Left ventricle myocardium inferior (tissue), 1 donor: ENCODE measurements around the gene GPR50. TPM values are rescaled to one million over a fixed set of nuclear protein-coding genes. Genes with fewer than 3 reads are reported as not detected.

Experiments
- DNase-seq: peaks from one replicate; pipeline ENCODE4 v3.0.0-alpha.2; 2020
- H3K27ac ChIP-seq: fragments of 200-600 bp; replicated peaks from 2 replicates; pipeline ENCODE4 v1.8.0; 2021
- H3K27me3 ChIP-seq: fragments of 200-600 bp; 2 replicates; pipeline ENCODE4 v1.8.0; 2021; ENCODE audit warnings: low read depth
- H3K36me3 ChIP-seq: fragments of 200-600 bp; 2 replicates; pipeline ENCODE4 v1.8.0; 2021
- H3K4me1 ChIP-seq: fragments of 200-600 bp; 2 replicates; pipeline ENCODE4 v1.8.0; 2021
- H3K4me3 ChIP-seq: fragments of 200-600 bp; 2 replicates; pipeline ENCODE4 v1.8.0; 2021; ENCODE audit warnings: mild to moderate bottlenecking, moderate library complexity
- H3K9me3 ChIP-seq: fragments of 200-600 bp; replicated peaks from 2 replicates; pipeline ENCODE4 v1.8.0; 2021
- intact Hi-C: fragments of 100-400 bp; cut with micrococcal nuclease; formaldehyde crosslinking; loops from one replicate; pipeline ENCODE4 v1.11.0; 2022
- total RNA-seq: library from RNA; stranded (reverse); fragmentation: NEBNext Ultra II Directional; extraction: Animal tissue kit (Norgen Biotek cat#: 25700); gene quantifications from one replicate; pipeline ENCODE4 v1.2.1, GENCODE V29; 2021
- TF ChIP-seq, protein P1 (sequence below): fragments of 200-600 bp; IDR thresholded peaks from 2 replicates; pipeline ENCODE4 v1.8.0; 2021; ENCODE audit warnings: antibody characterized with exemption, mild to moderate bottlenecking, borderline replicate concordance
- donor health status: DM: no; HTN: yes; CAD: no; lungs with severe emphysema.

GPR50 gene
- total RNA-seq, 1 donor from 2014 or later, result not detected

DNA sequence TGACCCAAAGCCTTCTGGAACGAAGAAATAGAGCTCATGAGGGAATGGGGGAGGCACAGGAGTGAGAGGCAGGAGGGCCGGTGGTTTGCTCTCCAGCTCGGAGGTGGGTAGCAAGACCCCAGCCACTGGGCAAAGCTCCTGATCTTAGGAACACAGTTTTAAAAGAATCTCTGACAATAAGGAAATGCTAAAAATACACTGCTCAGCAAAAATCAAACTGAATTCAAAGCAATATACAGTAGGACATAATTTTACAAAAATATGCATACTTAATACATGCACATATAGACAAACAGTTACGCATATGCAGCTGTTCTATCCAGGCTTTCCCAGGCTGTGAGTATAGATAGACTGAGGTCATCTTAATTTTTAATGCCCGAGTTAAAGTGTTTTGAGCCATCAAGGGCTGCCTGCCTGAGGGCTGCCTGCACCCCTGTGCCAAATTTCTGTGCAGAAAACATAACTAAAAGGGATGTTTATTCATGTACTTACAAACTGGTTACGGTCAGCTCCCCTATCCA lies 6.9 kb downstream of the GPR50 start:
- Histone ChIP-seq H3K9me3 (no peaks in the 10 kb centered on the region), H3K4me3 (no peak overlapping the region), H3K4me1 (no peaks in the 10 kb centered on the region), H3K27ac (no peak overlapping the region), H3K27me3 (peaks cover 67% of the 10 kb centered on the region), H3K36me3 (no peaks in the 10 kb centered on the region)
- intact Hi-C loops, result no loop called here
- TF ChIP-seq, protein P1, sequence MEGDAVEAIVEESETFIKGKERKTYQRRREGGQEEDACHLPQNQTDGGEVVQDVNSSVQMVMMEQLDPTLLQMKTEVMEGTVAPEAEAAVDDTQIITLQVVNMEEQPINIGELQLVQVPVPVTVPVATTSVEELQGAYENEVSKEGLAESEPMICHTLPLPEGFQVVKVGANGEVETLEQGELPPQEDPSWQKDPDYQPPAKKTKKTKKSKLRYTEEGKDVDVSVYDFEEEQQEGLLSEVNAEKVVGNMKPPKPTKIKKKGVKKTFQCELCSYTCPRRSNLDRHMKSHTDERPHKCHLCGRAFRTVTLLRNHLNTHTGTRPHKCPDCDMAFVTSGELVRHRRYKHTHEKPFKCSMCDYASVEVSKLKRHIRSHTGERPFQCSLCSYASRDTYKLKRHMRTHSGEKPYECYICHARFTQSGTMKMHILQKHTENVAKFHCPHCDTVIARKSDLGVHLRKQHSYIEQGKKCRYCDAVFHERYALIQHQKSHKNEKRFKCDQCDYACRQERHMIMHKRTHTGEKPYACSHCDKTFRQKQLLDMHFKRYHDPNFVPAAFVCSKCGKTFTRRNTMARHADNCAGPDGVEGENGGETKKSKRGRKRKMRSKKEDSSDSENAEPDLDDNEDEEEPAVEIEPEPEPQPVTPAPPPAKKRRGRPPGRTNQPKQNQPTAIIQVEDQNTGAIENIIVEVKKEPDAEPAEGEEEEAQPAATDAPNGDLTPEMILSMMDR, result no peak
- no peak for DNase-seq

GRCh38 chrX:151183912-151184565 lies 7.7 kb downstream of the GPR50 start:
- no peak for DNase-seq
- no peaks in the 10 kb centered on the region for H3K4me1 ChIP-seq
- intact Hi-C loops, result no loop called here

DNA sequence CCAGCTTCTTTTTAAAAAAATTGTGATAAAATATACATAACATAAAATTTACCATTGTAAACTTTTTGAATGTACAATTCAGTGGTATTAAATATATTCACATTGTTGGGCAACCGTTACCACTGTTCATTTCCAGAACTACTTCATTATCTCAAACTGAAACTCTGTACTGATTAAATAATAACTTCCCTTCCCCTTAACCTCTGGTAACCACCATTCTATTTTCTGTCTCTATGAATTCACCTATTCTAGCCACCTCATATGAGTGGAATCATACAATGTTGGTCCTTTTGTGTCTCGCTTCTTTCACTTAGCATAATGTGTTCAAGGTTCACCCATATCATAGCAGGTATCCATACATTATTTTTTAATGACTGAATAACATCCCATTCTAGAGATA lies 8.3 kb downstream of the GPR50 start:
- Histone ChIP-seq H3K27me3 (peaks cover 55% of the 10 kb centered on the region), H3K4me1 (no peaks in the 10 kb centered on the region), H3K4me3 (no peak overlapping the region), H3K9me3 (no peaks in the 10 kb centered on the region), H3K27ac (no peak overlapping the region), H3K36me3 (no peaks in the 10 kb centered on the region)
- intact Hi-C loops, result no loop called here
- TF ChIP-seq, protein P1, result no peak
- no peak for DNase-seq

More at GRCh38 chrX:151183912-151184565, 7.7 kb downstream of the GPR50 start:
- Histone ChIP-seq H3K27ac (no peak overlapping the region), H3K36me3 (no peaks in the 10 kb centered on the region), H3K27me3 (peaks cover 61% of the 10 kb centered on the region), H3K9me3 (no peaks in the 10 kb centered on the region), H3K4me3 (no peak overlapping the region)
- TF ChIP-seq, protein P1, result no peak

DNA sequence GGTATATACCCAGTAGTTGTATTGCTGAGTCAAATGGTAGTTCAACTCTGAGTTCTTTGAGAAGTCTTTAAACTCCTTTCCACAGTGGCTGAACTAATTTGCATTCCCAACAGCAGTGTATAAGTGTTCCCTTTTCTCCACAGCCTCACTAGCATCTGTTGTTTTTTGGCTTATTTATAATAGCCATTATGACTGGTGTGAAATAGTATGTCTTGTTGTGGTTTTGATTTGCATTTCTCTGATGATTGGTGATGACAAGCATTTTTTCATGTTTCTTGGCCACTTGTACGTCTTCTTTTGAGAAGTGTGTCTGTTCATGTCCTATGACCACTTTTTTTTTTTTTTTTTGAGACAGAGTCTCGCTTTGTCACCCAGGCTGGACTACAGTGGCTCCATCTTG lies 30.5 kb downstream of the GPR50 start:
- H3K4me1 ChIP-seq, result no peaks in the 10 kb centered on the region
- no peak for DNase-seq

DNA sequence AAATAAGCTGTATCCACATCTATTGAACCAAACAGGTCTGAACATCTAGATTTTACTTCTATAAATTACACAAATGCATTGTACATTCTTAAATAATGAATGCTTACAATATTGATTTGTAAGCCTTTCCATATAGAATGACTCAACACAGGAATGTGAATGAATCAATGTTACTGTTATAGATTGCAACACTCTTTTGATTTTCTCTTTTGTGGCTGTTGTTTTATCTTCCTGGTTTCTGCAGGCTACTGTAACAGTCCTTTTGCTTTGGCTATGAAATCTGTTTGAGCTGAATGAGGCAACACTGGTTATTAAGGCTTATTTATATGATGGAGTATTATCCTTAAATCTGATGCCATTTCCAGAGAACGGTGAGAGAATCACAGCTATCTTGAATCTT lies 49.5 kb downstream of the GPR50 start:
- Histone ChIP-seq H3K27ac (no peak overlapping the region), H3K4me1 (no peaks in the 10 kb centered on the region), H3K27me3 (peaks cover 20% of the 10 kb centered on the region), H3K36me3 (no peaks in the 10 kb centered on the region), H3K9me3 (no peaks in the 10 kb centered on the region), H3K4me3 (no peak overlapping the region)
- intact Hi-C loops, result no loop called here
- DNase-seq, result no peak
- TF ChIP-seq, protein P1, result no peak

More for the DNA sequence above, 30.5 kb downstream of the GPR50 start:
- intact Hi-C loops, result no loop called here
- H3K27me3 ChIP-seq, result no peaks in the 10 kb centered on the region
- H3K9me3 ChIP-seq, result no peaks in the 10 kb centered on the region
- H3K36me3 ChIP-seq, result no peaks in the 10 kb centered on the region
- no peak overlapping the region for H3K27ac ChIP-seq
- TF ChIP-seq, protein P1, result no peak
- no peak overlapping the region for H3K4me3 ChIP-seq
